GM23248 (cell line): ENCODE results near the gene LSM14B. TPM values are rescaled to one million over a fixed set of nuclear protein-coding genes. Genes with fewer than 3 reads are reported as not detected.

Experiments used
- DNase-seq: peaks from one replicate; pipeline ENCODE4 v3.0.0-alpha.2; 2015
- H2AFZ ChIP-seq: fragments of 200-600 bp; sonication (generic); 2 replicates; pipeline ENCODE4 v1.6.1; 2016; ENCODE audit warnings: antibody characterized with exemption
- H3F3A ChIP-seq: fragments of 200-600 bp; sonication (generic); 2 replicates; pipeline ENCODE4 v1.6.1; 2016; ENCODE audit warnings: mild to moderate bottlenecking, antibody characterized with exemption, mixed run types; ENCODE audit not compliant: insufficient read depth
- H3K27ac ChIP-seq: fragments of 200-600 bp; sonication (generic); 2 replicates; pipeline ENCODE4 v1.5.1; 2016; ENCODE audit warnings: mild to moderate bottlenecking
- H3K27me3 ChIP-seq: fragments of 200-600 bp; sonication (generic); replicated peaks from 2 replicates; pipeline ENCODE4 v1.6.1; 2016; ENCODE audit warnings: mild to moderate bottlenecking; ENCODE audit not compliant: insufficient read depth
- H3K36me3 ChIP-seq: fragments of 200-600 bp; sonication (generic); 2 replicates; pipeline ENCODE4 v1.6.1; 2016; ENCODE audit warnings: low read depth, mild to moderate bottlenecking
- H3K4me1 ChIP-seq: fragments of 200-600 bp; sonication (generic); 2 replicates; pipeline ENCODE4 v1.6.1; 2016; ENCODE audit warnings: mild to moderate bottlenecking; ENCODE audit not compliant: insufficient read depth
- H3K4me2 ChIP-seq: fragments of 200-600 bp; sonication (generic); one replicate; pipeline ENCODE4 v1.6.1; 2016; ENCODE audit warnings: mild to moderate bottlenecking; ENCODE audit not compliant: unreplicated experiment
- H3K4me3 ChIP-seq: fragments of 200-600 bp; sonication (generic); 2 replicates; pipeline ENCODE4 v1.5.1; 2016; ENCODE audit warnings: mild to moderate bottlenecking
- H3K79me2 ChIP-seq: fragments of 200-600 bp; sonication (generic); 2 replicates; pipeline ENCODE4 v1.6.1; 2016; ENCODE audit warnings: mild to moderate bottlenecking; ENCODE audit not compliant: insufficient read depth
- H3K9ac ChIP-seq: fragments of 200-600 bp; sonication (generic); 2 replicates; pipeline ENCODE4 v1.6.1; 2016; ENCODE audit warnings: mild to moderate bottlenecking
- H3K9me2 ChIP-seq: fragments of 200-600 bp; sonication (generic); 2 replicates; pipeline ENCODE4 v1.6.1; 2016; ENCODE audit warnings: mixed run types, mild to moderate bottlenecking, moderate library complexity; ENCODE audit not compliant: insufficient read depth
- H3K9me3 ChIP-seq: fragments of 200-600 bp; sonication (generic); one replicate; pipeline ENCODE4 v1.6.1; 2017; ENCODE audit warnings: low read depth
- H4K20me1 ChIP-seq: fragments of 200-600 bp; sonication (generic); 2 replicates; pipeline ENCODE4 v1.6.0; 2016; ENCODE audit not compliant: insufficient read depth
- EZH2 ChIP-seq: fragments of 200-600 bp; sonication (generic); IDR thresholded peaks from 2 replicates; pipeline ENCODE4 v1.6.1; 2018; ENCODE audit warnings: antibody characterized with exemption, mild to moderate bottlenecking; ENCODE audit not compliant: insufficient read depth, poor library complexity, severe bottlenecking
- EZH2phosphoT487 ChIP-seq: fragments of 200-600 bp; sonication (generic); IDR thresholded peaks from 2 replicates; pipeline ENCODE4 v1.6.1; 2018; ENCODE audit warnings: antibody characterized with exemption, moderate library complexity, mild to moderate bottlenecking, low read depth; ENCODE audit not compliant: insufficient read depth
- WGBS, 2 experiments: methylation state at CpG; one replicate each; pipeline ENCODE4 v1.1.6; 2015 to 2017; ENCODE audit warnings: low lambda C conversion rate in 2 of 2, low coverage in 1 of 2; ENCODE audit errors: missing lambda C conversion rate in 2 of 2; 5-methylcytosine and 5-hydroxymethylcytosine counted together
- in situ Hi-C: fragments of 300-500 bp; cut with MboI; formaldehyde crosslinking; loops from 2 replicates; pipeline ENCODE4 v1.15.0; 2020
- polyA plus RNA-seq: library from polyadenylated mRNA; unstranded; fragments of >200 nt; fragmentation: Nextera tagmentation; extraction: Ambion mirVana; gene quantifications from 2 replicates; pipeline ENCODE4 v1.2.1, GENCODE V29; 2016
- total RNA-seq: library from RNA; depleted of rRNA; stranded (reverse); fragments of >200 nt; shearing (Covaris generic); gene quantifications from 2 replicates; pipeline ENCODE4 v1.2.3, GENCODE V29; 2014

LSM14B gene
- total and polyA plus RNA-seq, 2 experiments from 2014 or later = 1.3 to 28.0 TPM

GRCh38 chr20:62159839-62160238 lies 37.6 kb downstream of the LSM14B start:
- H4K20me1 ChIP-seq = peaks cover 7% of the 10 kb centered on the region; the same call in 1 of the 2 replicates
- H3K4me1 ChIP-seq = peaks cover 15% of the 10 kb centered on the region
- in situ Hi-C loops = no loop called here
- 54 to 55% methylated on average over 13 to 14 of the region's 14 CpGs for WGBS, 2 experiments
- H3K27ac ChIP-seq = no peak overlapping the region
- H3K9ac ChIP-seq = no peak overlapping the region
- peaks cover 64% of the 10 kb centered on the region for H3K79me2 ChIP-seq
- no peaks in the 10 kb centered on the region; the same call in 1 of the 2 replicates for H3K36me3 ChIP-seq
- H3K27me3 ChIP-seq = no peaks in the 10 kb centered on the region
- no peaks in the 10 kb centered on the region for H3K9me3 ChIP-seq
- TF ChIP-seq EZH2 (no peak), EZH2phosphoT487 (no peak)
- no peak overlapping the region for H2AFZ ChIP-seq
- no peaks in the 10 kb centered on the region for H3F3A ChIP-seq
- no peak overlapping the region for H3K4me3 ChIP-seq
- peak; percentile 72 for DNase-seq
- no peaks in the 10 kb centered on the region for H3K9me2 ChIP-seq
- no peak overlapping the region for H3K4me2 ChIP-seq

DNA sequence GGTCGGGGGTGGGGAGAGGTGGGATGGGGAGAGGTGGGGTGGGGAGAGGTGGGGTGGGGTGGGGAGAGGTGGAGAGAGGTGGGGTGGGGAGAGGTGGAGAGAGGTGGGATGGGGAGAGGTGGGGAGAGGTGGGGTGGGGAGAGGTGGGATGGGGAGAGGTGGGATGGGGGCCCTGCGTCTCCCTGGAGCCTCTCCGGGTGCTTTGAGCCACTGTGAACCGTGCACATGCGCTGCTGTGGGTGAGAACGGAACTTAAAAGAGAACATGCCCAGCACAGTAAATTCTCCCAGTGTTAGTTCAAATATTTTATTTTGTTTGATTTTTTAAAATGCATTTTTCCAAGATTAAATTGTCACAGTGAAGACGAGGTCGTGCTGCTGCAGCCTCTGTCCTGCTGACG lies 38.0 kb downstream of the LSM14B start:
- peaks cover 3% of the 10 kb centered on the region; the same call in 1 of the 2 replicates for H4K20me1 ChIP-seq
- no peak overlapping the region for H3K4me2 ChIP-seq
- no peaks in the 10 kb centered on the region for H3F3A ChIP-seq
- no peak overlapping the region for H3K9ac ChIP-seq
- H3K9me3 ChIP-seq = no peaks in the 10 kb centered on the region
- no peak overlapping the region for H3K27ac ChIP-seq
- peaks cover 60% of the 10 kb centered on the region for H3K79me2 ChIP-seq
- H3K4me1 ChIP-seq = peaks cover 15% of the 10 kb centered on the region
- H3K36me3 ChIP-seq = no peaks in the 10 kb centered on the region; the same call in 1 of the 2 replicates
- H2AFZ ChIP-seq = no peak overlapping the region
- no peak for TF ChIP-seq EZH2phosphoT487
- TF ChIP-seq EZH2 = no peak
- no peaks in the 10 kb centered on the region for H3K27me3 ChIP-seq
- no peak for DNase-seq
- no peaks in the 10 kb centered on the region for H3K9me2 ChIP-seq
- no peak overlapping the region for H3K4me3 ChIP-seq
- WGBS, 2 experiments = 96% methylated on average over 6 to 9 of the region's 9 CpGs
- in situ Hi-C loops = no loop called here

- Histone ChIP-seq H3K4me2 (no peak overlapping the region), H2AFZ (no peak overlapping the region), H3K27ac (no peak overlapping the region), H3F3A (no peaks in the 10 kb centered on the region), H3K79me2 (peaks cover 54% of the 10 kb centered on the region), H3K9me2 (no peaks in the 10 kb centered on the region), H3K4me1 (peaks cover 15% of the 10 kb centered on the region), H4K20me1 (no peaks in the 10 kb centered on the region), H3K27me3 (no peaks in the 10 kb centered on the region), H3K36me3 (no peaks in the 10 kb centered on the region; the same call in 1 of the 2 replicates), H3K4me3 (no peak overlapping the region), H3K9ac (no peak overlapping the region), H3K9me3 (no peaks in the 10 kb centered on the region)
- in situ Hi-C loops = no loop called here
- no peak for DNase-seq
- TF ChIP-seq EZH2 (no peak), EZH2phosphoT487 (no peak)
- 80 to 85% methylated on average over 5 to 17 of the region's 17 CpGs for WGBS, 2 experiments
Measured at GRCh38 chr20:62160876-62161275, 38.6 kb downstream of the LSM14B start.

GRCh38 chr20:62161347-62161746 lies 39.1 kb downstream of the LSM14B start:
- in situ Hi-C loops = no loop called here
- DNase-seq = peak; percentile 74
- no peak overlapping the region for H3K4me3 ChIP-seq
- H3F3A ChIP-seq = no peaks in the 10 kb centered on the region
- no peaks in the 10 kb centered on the region for H3K9me3 ChIP-seq
- H2AFZ ChIP-seq = no peak overlapping the region
- no peak overlapping the region for H3K4me2 ChIP-seq
- WGBS, 2 experiments = 79 to 85% methylated on average over 16 to 17 of the region's 17 CpGs
- peaks cover 49% of the 10 kb centered on the region for H3K79me2 ChIP-seq
- H3K36me3 ChIP-seq = no peaks in the 10 kb centered on the region; the same call in 1 of the 2 replicates
- H3K27me3 ChIP-seq = no peaks in the 10 kb centered on the region
- H4K20me1 ChIP-seq = no peaks in the 10 kb centered on the region
- TF ChIP-seq EZH2 (no peak), EZH2phosphoT487 (no peak)
- no peak overlapping the region for H3K9ac ChIP-seq
- H3K9me2 ChIP-seq = no peaks in the 10 kb centered on the region
- H3K4me1 ChIP-seq = peaks cover 15% of the 10 kb centered on the region
- no peak overlapping the region for H3K27ac ChIP-seq
